GM12878 (cell line): Measurements from ENCODE around the gene YBX2. TPM values are rescaled to one million over a fixed set of nuclear protein-coding genes. Genes with fewer than 3 reads are reported as not detected.

ENCODE experiments used
- ASH2L ChIP-seq: fragments of 300-600, 200-600 bp; sonication (generic); IDR thresholded peaks from 2 replicates; pipeline ENCODE4 v1.6.1; 2017; ENCODE audit warnings: low read depth, mild to moderate bottlenecking, borderline replicate concordance
- EZH2 ChIP-seq: IDR thresholded peaks from 2 replicates; pipeline ENCODE4 v1.6.1; 2012; ENCODE audit warnings: low read depth, mild to moderate bottlenecking, control low read depth, inconsistent platforms, low read length, borderline replicate concordance; ENCODE audit not compliant: control insufficient read depth
- GATAD2B ChIP-seq: fragments of 450-650 bp; conservative IDR thresholded peaks from 2 replicates; pipeline ENCODE4 v1.6.1; 2017; ENCODE audit warnings: low read depth, mild to moderate bottlenecking, moderate library complexity
- HDGF ChIP-seq: fragments of 450-650 bp; IDR thresholded peaks from 2 replicates; pipeline ENCODE4 v1.6.1; 2016; ENCODE audit warnings: antibody characterized with exemption
- JUNB ChIP-seq: IDR thresholded peaks from 2 replicates; pipeline ENCODE4 v1.6.1; 2016; ENCODE audit warnings: antibody characterized with exemption, mild to moderate bottlenecking
- MYC ChIP-seq: IDR thresholded peaks from 2 replicates; pipeline ENCODE4 v1.6.1; 2011; ENCODE audit warnings: mild to moderate bottlenecking, low read length, moderate library complexity, inconsistent platforms; ENCODE audit not compliant: insufficient read depth, insufficient replicate concordance, insufficient read length, severe bottlenecking
- SMC3 ChIP-seq: IDR thresholded peaks from 2 replicates; pipeline ENCODE4 v1.6.1; 2011; ENCODE audit warnings: low read length, improper control_type of control experiment, borderline replicate concordance
- SREBF1 ChIP-seq: IDR thresholded peaks from 2 replicates; pipeline ENCODE4 v1.6.1; 2012; ENCODE audit warnings: mild to moderate bottlenecking, low read length
- TCF3 ChIP-seq: IDR thresholded peaks from 2 replicates; pipeline ENCODE4 v1.6.1; 2012; ENCODE audit warnings: low read depth, mild to moderate bottlenecking, low read length, borderline replicate concordance; ENCODE audit not compliant: insufficient read depth
- polyA plus RNA-seq, 11 experiments: library from polyadenylated mRNA; depleted of rRNA in 4 of 11; unstranded in 6 of 11; stranded (reverse) in 5 of 11; fragments of >200 nt; fragmentation: Nextera tagmentation in 4 of 11; fragmentation: Illumina TruSeq in 1 of 11; extraction: Ambion mirVana in 4 of 11; extraction: Trizol in 1 of 11; gene quantifications; 1 replicate in 1 of 11; 2 replicates in 10 of 11; pipeline versions ENCODE4 v1.2.1 to v1.2.3, GENCODE V29; 2011 to 2016; ENCODE audit warnings: inconsistent platforms in 2 of 11, missing spikeins in 2 of 11, low read depth in 1 of 11
- total RNA-seq, 4 experiments: library from RNA; depleted of rRNA in 3 of 4; stranded (reverse); fragments of >200 nt in 3 of 4; fragmentation: Illumina TruSeq in 1 of 4; extraction: Trizol in 1 of 4; gene quantifications; 2 replicates each; pipeline versions ENCODE4 v1.2.1 to v1.2.3, GENCODE V29; 2013 to 2021
- TF ChIP-seq, protein P1 (sequence below): fragments of 450-650 bp; IDR thresholded peaks from 2 replicates; pipeline ENCODE4 v1.6.1; 2016; ENCODE audit warnings: mild to moderate bottlenecking, moderate library complexity, borderline replicate concordance
- TF ChIP-seq, protein P2 (sequence below): fragments of 450-650 bp; formaldehyde crosslinking; IDR thresholded peaks from 2 replicates; pipeline ENCODE4 v1.4.0; 2022; ENCODE audit warnings: mild to moderate bottlenecking, moderate library complexity
- TF ChIP-seq, protein P3 (sequence below): IDR thresholded peaks from 2 replicates; pipeline ENCODE4 v1.6.1; 2012; ENCODE audit warnings: low read length, inconsistent platforms
- TF ChIP-seq, protein P4 (sequence below): fragments of 150-350 bp; IDR thresholded peaks from 2 replicates; pipeline ENCODE4 v1.6.1; 2014; ENCODE audit warnings: mild to moderate bottlenecking, low read depth, low read length
- TF ChIP-seq, protein P5 (sequence below): fragments of 450-650 bp; IDR thresholded peaks from 2 replicates; pipeline ENCODE4 v1.6.1; 2014; ENCODE audit warnings: mild to moderate bottlenecking
- TF ChIP-seq, protein P6 (sequence below): fragments of 450-650 bp; IDR thresholded peaks from 2 replicates; pipeline ENCODE4 v1.6.1; 2017; ENCODE audit warnings: low read depth, mild to moderate bottlenecking, moderate library complexity

The YBX2 gene
- total and polyA plus RNA-seq, 10 of the 15 experiments (the other 5 are each of a cell fraction or from before 2014, with no cell fraction given) = not detected

DNA sequence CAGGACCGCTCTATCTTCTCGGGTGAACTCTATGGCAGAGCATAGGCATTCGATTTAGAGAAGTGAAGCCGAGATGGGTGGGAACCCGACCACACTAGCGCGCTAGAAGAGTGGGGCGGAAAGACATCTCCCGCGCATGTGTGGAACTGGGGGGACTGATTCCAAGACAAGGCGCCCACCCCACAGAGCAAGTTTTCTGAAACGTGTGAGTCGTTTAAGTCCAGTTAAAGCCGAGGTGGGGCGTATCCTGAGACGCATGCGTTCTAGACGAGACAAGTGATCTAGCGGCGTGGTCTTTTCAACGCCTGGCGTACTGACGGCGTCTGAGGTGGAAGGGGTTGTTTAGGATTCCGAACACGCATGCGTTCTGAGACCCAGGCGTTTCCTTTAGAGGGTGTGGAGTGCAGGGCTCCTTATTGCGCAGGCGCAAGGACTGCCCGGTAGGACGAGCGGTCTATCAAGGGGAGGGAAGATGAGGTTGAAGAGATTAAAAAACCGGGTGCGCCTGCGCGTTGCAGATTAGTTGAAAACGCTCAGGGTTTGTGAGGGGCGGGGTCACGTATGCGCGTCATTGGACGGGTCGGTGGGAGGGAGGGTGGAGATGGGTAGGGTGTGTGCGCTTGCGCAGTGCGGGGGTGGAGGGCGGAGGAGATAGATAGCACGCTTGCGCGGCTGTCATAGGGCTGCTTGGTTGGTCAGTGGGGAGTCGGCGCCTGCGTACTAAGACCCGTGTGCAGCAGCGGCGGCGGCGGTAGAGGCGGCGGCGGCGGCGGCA is 12.7 kb upstream of the YBX2 start, which contains the start of gene EIF5A (continued):
- TF ChIP-seq SMC3 = no peak
- TF ChIP-seq, protein P1, sequence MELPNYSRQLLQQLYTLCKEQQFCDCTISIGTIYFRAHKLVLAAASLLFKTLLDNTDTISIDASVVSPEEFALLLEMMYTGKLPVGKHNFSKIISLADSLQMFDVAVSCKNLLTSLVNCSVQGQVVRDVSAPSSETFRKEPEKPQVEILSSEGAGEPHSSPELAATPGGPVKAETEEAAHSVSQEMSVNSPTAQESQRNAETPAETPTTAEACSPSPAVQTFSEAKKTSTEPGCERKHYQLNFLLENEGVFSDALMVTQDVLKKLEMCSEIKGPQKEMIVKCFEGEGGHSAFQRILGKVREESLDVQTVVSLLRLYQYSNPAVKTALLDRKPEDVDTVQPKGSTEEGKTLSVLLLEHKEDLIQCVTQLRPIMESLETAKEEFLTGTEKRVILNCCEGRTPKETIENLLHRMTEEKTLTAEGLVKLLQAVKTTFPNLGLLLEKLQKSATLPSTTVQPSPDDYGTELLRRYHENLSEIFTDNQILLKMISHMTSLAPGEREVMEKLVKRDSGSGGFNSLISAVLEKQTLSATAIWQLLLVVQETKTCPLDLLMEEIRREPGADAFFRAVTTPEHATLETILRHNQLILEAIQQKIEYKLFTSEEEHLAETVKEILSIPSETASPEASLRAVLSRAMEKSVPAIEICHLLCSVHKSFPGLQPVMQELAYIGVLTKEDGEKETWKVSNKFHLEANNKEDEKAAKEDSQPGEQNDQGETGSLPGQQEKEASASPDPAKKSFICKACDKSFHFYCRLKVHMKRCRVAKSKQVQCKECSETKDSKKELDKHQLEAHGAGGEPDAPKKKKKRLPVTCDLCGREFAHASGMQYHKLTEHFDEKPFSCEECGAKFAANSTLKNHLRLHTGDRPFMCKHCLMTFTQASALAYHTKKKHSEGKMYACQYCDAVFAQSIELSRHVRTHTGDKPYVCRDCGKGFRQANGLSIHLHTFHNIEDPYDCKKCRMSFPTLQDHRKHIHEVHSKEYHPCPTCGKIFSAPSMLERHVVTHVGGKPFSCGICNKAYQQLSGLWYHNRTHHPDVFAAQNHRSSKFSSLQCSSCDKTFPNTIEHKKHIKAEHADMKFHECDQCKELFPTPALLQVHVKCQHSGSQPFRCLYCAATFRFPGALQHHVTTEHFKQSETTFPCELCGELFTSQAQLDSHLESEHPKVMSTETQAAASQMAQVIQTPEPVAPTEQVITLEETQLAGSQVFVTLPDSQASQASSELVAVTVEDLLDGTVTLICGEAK = peak; percentile 61; the same call in 1 of the 2 replicates
- TF ChIP-seq, protein P2, sequence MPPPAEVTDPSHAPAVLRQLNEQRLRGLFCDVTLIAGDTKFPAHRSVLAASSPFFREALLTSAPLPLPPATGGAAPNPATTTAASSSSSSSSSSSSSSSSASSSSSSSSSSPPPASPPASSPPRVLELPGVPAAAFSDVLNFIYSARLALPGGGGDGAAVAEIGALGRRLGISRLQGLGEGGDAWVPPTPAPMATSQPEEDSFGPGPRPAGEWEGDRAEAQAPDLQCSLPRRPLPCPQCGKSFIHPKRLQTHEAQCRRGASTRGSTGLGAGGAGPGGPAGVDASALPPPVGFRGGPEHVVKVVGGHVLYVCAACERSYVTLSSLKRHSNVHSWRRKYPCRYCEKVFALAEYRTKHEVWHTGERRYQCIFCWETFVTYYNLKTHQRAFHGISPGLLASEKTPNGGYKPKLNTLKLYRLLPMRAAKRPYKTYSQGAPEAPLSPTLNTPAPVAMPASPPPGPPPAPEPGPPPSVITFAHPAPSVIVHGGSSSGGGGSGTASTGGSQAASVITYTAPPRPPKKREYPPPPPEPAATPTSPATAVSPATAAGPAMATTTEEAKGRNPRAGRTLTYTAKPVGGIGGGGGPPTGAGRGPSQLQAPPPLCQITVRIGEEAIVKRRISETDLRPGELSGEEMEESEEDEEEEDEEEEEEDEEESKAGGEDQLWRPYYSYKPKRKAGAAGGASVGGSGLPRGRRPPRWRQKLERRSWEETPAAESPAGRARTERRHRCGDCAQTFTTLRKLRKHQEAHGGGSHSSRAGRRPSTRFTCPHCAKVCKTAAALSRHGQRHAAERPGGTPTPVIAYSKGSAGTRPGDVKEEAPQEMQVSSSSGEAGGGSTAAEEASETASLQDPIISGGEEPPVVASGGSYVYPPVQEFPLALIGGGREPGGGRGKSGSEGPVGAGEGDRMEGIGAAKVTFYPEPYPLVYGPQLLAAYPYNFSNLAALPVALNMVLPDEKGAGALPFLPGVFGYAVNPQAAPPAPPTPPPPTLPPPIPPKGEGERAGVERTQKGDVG (CRISPR knock-in tag) = no peak
- no peak for TF ChIP-seq EZH2
- no peak for TF ChIP-seq ASH2L
- no peak for TF ChIP-seq SREBF1
- TF ChIP-seq, protein P3, sequence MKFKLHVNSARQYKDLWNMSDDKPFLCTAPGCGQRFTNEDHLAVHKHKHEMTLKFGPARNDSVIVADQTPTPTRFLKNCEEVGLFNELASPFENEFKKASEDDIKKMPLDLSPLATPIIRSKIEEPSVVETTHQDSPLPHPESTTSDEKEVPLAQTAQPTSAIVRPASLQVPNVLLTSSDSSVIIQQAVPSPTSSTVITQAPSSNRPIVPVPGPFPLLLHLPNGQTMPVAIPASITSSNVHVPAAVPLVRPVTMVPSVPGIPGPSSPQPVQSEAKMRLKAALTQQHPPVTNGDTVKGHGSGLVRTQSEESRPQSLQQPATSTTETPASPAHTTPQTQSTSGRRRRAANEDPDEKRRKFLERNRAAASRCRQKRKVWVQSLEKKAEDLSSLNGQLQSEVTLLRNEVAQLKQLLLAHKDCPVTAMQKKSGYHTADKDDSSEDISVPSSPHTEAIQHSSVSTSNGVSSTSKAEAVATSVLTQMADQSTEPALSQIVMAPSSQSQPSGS = no peak
- TF ChIP-seq MYC = peak; percentile 25
- TF ChIP-seq GATAD2B = peak; percentile 62; the same call in 1 of the 2 replicates
- no peak for TF ChIP-seq JUNB
- no peak for TF ChIP-seq TCF3
- TF ChIP-seq HDGF = peak; percentile 99
- TF ChIP-seq, protein P4, sequence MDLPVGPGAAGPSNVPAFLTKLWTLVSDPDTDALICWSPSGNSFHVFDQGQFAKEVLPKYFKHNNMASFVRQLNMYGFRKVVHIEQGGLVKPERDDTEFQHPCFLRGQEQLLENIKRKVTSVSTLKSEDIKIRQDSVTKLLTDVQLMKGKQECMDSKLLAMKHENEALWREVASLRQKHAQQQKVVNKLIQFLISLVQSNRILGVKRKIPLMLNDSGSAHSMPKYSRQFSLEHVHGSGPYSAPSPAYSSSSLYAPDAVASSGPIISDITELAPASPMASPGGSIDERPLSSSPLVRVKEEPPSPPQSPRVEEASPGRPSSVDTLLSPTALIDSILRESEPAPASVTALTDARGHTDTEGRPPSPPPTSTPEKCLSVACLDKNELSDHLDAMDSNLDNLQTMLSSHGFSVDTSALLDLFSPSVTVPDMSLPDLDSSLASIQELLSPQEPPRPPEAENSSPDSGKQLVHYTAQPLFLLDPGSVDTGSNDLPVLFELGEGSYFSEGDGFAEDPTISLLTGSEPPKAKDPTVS = no peak
- TF ChIP-seq, protein P5, sequence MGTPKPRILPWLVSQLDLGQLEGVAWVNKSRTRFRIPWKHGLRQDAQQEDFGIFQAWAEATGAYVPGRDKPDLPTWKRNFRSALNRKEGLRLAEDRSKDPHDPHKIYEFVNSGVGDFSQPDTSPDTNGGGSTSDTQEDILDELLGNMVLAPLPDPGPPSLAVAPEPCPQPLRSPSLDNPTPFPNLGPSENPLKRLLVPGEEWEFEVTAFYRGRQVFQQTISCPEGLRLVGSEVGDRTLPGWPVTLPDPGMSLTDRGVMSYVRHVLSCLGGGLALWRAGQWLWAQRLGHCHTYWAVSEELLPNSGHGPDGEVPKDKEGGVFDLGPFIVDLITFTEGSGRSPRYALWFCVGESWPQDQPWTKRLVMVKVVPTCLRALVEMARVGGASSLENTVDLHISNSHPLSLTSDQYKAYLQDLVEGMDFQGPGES = no peak
- TF ChIP-seq, protein P6, sequence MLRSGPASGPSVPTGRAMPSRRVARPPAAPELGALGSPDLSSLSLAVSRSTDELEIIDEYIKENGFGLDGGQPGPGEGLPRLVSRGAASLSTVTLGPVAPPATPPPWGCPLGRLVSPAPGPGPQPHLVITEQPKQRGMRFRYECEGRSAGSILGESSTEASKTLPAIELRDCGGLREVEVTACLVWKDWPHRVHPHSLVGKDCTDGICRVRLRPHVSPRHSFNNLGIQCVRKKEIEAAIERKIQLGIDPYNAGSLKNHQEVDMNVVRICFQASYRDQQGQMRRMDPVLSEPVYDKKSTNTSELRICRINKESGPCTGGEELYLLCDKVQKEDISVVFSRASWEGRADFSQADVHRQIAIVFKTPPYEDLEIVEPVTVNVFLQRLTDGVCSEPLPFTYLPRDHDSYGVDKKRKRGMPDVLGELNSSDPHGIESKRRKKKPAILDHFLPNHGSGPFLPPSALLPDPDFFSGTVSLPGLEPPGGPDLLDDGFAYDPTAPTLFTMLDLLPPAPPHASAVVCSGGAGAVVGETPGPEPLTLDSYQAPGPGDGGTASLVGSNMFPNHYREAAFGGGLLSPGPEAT = peak; percentile 43; the same call in 1 of the 2 replicates
